Retinal pigment epithelial cell (primary cell): ENCODE data around the gene DNAAF1.

ENCODE experiments used
- DNase-seq: peaks from one replicate; pipeline ENCODE4 v3.0.0-alpha.2; 2010; ENCODE audit warnings: low read depth
- H3K4me3 ChIP-seq: 2 replicates; pipeline ENCODE4 v1.5.1; 2011; ENCODE audit warnings: mild to moderate bottlenecking, low read length, control low read depth, moderate library complexity
- TF ChIP-seq, protein P1 (sequence below): conservative IDR thresholded peaks from 2 replicates; pipeline ENCODE4 v1.5.1; 2011; ENCODE audit warnings: low read depth, low read length, control low read depth, inconsistent platforms

Gene DNAAF1

GRCh38 chr16:84144859-84145639, at the start of gene DNAAF1, which contains the start of gene HSDL1:
Gene DNAAF1, plus strand, starts transcription at chr16:84145308. Its CDS starts 133 bp downstream, at chr16:84145441.
Gene HSDL1, minus strand, starts transcription at chr16:84145177. Its CDS starts 13,856 bp downstream, at chr16:84131321.
- H3K4me3 ChIP-seq = peak within 1 kb of the TSS; percentile 83
- TF ChIP-seq, protein P1, sequence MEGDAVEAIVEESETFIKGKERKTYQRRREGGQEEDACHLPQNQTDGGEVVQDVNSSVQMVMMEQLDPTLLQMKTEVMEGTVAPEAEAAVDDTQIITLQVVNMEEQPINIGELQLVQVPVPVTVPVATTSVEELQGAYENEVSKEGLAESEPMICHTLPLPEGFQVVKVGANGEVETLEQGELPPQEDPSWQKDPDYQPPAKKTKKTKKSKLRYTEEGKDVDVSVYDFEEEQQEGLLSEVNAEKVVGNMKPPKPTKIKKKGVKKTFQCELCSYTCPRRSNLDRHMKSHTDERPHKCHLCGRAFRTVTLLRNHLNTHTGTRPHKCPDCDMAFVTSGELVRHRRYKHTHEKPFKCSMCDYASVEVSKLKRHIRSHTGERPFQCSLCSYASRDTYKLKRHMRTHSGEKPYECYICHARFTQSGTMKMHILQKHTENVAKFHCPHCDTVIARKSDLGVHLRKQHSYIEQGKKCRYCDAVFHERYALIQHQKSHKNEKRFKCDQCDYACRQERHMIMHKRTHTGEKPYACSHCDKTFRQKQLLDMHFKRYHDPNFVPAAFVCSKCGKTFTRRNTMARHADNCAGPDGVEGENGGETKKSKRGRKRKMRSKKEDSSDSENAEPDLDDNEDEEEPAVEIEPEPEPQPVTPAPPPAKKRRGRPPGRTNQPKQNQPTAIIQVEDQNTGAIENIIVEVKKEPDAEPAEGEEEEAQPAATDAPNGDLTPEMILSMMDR = peak; percentile 18
- DNase-seq = peak; percentile 18

DNA sequence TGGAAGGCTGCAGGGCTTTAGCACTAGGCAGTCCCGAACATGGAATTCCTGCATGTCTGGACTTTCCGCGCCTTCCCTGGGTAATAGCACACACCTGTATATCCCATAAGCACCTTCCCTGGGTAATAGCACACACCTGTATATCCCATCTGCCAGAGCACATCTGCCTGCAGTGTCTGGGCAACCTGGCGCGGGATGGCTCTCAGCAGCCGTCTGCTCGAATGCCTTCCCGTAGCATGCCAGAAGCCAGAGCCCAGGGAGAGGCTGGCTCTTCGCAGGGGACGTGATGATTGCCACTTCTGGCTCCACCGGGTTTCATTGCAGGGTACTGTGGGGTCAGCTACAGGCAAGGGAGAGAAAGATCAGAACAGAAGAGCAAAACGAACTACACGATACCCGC, 49.6 kb upstream of the DNAAF1 start:
- no peak for DNase-seq
- TF ChIP-seq, protein P1 = no peak
- H3K4me3 ChIP-seq = no peak overlapping the region

- DNase-seq = no peak
- H3K4me3 ChIP-seq = no peak overlapping the region
- TF ChIP-seq, protein P1 = no peak
Observed at GRCh38 chr16:84096447-84097005, 48.6 kb upstream of the DNAAF1 start.

- DNase-seq = no peak
- TF ChIP-seq, protein P1 = no peak
- no peak overlapping the region for H3K4me3 ChIP-seq
Observed at GRCh38 chr16:84098939-84099338, 46.2 kb upstream of the DNAAF1 start.

GRCh38 chr16:84103678-84104077, 41.4 kb upstream of the DNAAF1 start:
- no peak for DNase-seq
- no peak overlapping the region for H3K4me3 ChIP-seq
- TF ChIP-seq, protein P1 = no peak

DNA sequence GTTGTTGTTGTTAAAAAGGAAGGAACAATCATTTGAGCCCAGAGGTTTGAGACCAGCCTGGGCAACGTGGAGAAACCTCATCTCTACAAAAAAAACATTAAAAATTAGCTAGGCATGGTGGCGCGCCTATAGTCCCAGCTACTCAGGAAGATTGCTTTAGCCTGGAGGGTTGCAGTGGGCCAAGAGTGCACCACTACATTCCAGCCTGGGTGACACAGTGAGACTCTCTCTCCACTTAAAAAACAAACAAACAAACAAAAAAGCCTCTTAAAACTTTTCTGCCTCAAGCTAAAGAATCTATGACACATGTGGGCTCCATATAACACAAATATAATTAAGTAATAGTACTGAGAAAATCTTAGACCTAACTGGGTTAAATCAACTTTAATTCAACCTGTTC, 40.9 kb upstream of the DNAAF1 start:
- H3K4me3 ChIP-seq = no peak overlapping the region
- TF ChIP-seq, protein P1 = no peak
- no peak for DNase-seq
